Muscle of leg (tissue), 11 donors: ENCODE data around the gene INPP5E. TPM values are rescaled to one million over a fixed set of nuclear protein-coding genes. Genes with fewer than 3 reads are reported as not detected.

Experiments used
- DNase-seq: peaks from one replicate; pipeline ENCODE4 v3.0.0; 2013
- H3K27ac ChIP-seq: one replicate; pipeline ENCODE4 v1.5.1; 2013; ENCODE audit warnings: mild to moderate bottlenecking, low read length, control low read depth
- H3K27me3 ChIP-seq: one replicate; pipeline ENCODE4 v1.6.1; 2013; ENCODE audit warnings: low read length; ENCODE audit not compliant: control insufficient read depth, insufficient read depth
- H3K36me3 ChIP-seq: one replicate; pipeline ENCODE4 v1.6.1; 2013; ENCODE audit warnings: low read length; ENCODE audit not compliant: control insufficient read depth, insufficient read depth
- H3K4me1 ChIP-seq: one replicate; pipeline ENCODE4 v1.6.1; 2013; ENCODE audit warnings: low read length; ENCODE audit not compliant: control insufficient read depth, insufficient read depth
- H3K4me3 ChIP-seq: one replicate; pipeline ENCODE4 v1.5.1; 2013; ENCODE audit warnings: low read length, control low read depth
- H3K9me3 ChIP-seq: replicated peaks from 2 replicates; pipeline ENCODE4 v1.6.1; 2013; ENCODE audit warnings: low read depth, low read length; ENCODE audit not compliant: control insufficient read depth
- WGBS: methylation state at CpG from one replicate; pipeline ENCODE4 v1.1.5; 2013; ENCODE audit warnings: missing lambda C conversion rate; ENCODE audit not compliant: insufficient coverage; 5-methylcytosine and 5-hydroxymethylcytosine counted together
- polyA plus RNA-seq, 8 donors: library from polyadenylated mRNA; unstranded; fragments of 120-200 nt; gene quantifications; one replicate each; pipeline versions ENCODE4 v1.2.1 to v1.2.3, GENCODE V29; 2013; ENCODE audit warnings: inconsistent platforms in 1 of 8, low replicate concordance in 1 of 8; ENCODE audit not compliant: insufficient read length in 8 of 8, insufficient read depth in 1 of 8
- total RNA-seq: library from RNA; stranded (reverse); fragments of 120-200 nt; gene quantifications from one replicate; pipeline ENCODE4 v1.2.4, GENCODE V29; 2013

Gene INPP5E
- total and polyA plus RNA-seq, 9 donors = 5.9 to 14.4 (median 10.5) TPM

GRCh38 chr9:136462664-136463063 lies 23.0 kb upstream of the INPP5E start:
- WGBS = 93% methylated on average over 17 of the region's 17 CpGs
- no peak for DNase-seq
- H3K4me1 ChIP-seq = no peaks in the 10 kb centered on the region
- H3K27ac ChIP-seq = no peak overlapping the region
- H3K36me3 ChIP-seq = peaks cover 85% of the 10 kb centered on the region
- no peaks in the 10 kb centered on the region for H3K27me3 ChIP-seq
- no peaks in the 10 kb centered on the region for H3K9me3 ChIP-seq
- H3K4me3 ChIP-seq = no peak overlapping the region

DNA sequence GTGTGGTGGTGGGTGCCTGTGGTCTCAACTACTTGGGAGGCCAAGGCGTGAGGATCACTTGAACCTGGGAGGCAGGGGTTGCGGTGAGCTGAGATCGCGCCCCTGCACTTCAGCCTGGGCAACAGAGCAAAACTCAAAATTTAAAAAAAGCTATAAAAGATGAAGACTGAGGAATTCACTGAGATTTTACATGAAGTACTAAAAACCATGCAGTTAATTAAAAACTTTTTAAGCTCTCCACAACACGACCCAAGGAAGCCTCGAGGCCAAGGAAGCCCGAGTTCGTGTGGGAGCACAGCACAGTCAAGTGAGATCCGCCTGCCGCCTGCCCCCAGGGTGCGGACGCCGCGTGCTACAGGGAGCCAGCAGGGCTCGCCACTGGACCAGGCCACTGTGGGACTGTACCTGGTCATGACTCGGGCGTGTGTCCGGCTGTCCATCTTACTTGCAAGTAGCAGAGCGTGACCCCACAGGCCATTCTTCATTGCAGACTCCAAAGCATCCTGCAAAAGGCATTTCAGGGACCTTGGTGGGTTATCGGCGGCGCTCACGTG lies 21.2 kb upstream of the INPP5E start:
- no peak for DNase-seq
- Histone ChIP-seq H3K9me3 (no peaks in the 10 kb centered on the region), H3K4me3 (no peak overlapping the region), H3K27ac (no peak overlapping the region), H3K27me3 (no peaks in the 10 kb centered on the region), H3K36me3 (peaks cover 88% of the 10 kb centered on the region), H3K4me1 (no peaks in the 10 kb centered on the region)
- WGBS = 95% methylated on average over 18 of the region's 23 CpGs

DNA sequence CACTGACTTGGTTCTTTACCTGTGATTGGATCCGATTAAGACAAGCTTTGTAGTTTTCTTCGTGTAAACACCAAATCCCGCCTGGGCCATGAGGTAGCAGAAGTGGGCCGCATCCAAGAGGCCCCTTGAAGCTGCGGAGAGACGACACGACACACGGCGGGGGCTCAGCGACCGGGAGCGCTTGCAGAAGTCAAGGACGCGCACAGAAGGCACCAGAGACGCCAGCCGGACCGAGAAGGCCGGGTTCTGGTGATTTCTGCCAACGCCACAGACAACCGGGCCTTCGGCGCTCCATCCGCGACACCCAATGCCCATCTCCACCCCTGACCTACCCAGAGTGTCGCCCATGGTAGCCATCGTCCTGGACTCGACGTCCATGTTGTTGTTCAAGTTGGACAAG lies 19.8 kb upstream of the INPP5E start:
- Histone ChIP-seq H3K27me3 (no peaks in the 10 kb centered on the region), H3K36me3 (peaks cover 88% of the 10 kb centered on the region), H3K27ac (no peak overlapping the region), H3K4me3 (no peak overlapping the region), H3K4me1 (no peaks in the 10 kb centered on the region), H3K9me3 (no peaks in the 10 kb centered on the region)
- no peak for DNase-seq
- WGBS = 93% methylated on average over 28 of the region's 28 CpGs

- no peaks in the 10 kb centered on the region for H3K27me3 ChIP-seq
- peaks cover 80% of the 10 kb centered on the region for H3K36me3 ChIP-seq
- H3K4me1 ChIP-seq = no peaks in the 10 kb centered on the region
- H3K27ac ChIP-seq = no peak overlapping the region
- 93% methylated on average over 24 of the region's 24 CpGs for WGBS
- no peak overlapping the region for H3K4me3 ChIP-seq
- DNase-seq = no peak
- H3K9me3 ChIP-seq = no peaks in the 10 kb centered on the region
Measured at GRCh38 chr9:136457326-136457725, 17.7 kb upstream of the INPP5E start.

- WGBS = 92% methylated on average over 9 of the region's 9 CpGs
- DNase-seq = no peak
- H3K36me3 ChIP-seq = peaks cover 82% of the 10 kb centered on the region
- no peak overlapping the region for H3K27ac ChIP-seq
- H3K4me3 ChIP-seq = no peak overlapping the region
- no peaks in the 10 kb centered on the region for H3K9me3 ChIP-seq
- H3K4me1 ChIP-seq = no peaks in the 10 kb centered on the region
- H3K27me3 ChIP-seq = no peaks in the 10 kb centered on the region
Measured at GRCh38 chr9:136456258-136456657, 16.6 kb upstream of the INPP5E start.

DNA sequence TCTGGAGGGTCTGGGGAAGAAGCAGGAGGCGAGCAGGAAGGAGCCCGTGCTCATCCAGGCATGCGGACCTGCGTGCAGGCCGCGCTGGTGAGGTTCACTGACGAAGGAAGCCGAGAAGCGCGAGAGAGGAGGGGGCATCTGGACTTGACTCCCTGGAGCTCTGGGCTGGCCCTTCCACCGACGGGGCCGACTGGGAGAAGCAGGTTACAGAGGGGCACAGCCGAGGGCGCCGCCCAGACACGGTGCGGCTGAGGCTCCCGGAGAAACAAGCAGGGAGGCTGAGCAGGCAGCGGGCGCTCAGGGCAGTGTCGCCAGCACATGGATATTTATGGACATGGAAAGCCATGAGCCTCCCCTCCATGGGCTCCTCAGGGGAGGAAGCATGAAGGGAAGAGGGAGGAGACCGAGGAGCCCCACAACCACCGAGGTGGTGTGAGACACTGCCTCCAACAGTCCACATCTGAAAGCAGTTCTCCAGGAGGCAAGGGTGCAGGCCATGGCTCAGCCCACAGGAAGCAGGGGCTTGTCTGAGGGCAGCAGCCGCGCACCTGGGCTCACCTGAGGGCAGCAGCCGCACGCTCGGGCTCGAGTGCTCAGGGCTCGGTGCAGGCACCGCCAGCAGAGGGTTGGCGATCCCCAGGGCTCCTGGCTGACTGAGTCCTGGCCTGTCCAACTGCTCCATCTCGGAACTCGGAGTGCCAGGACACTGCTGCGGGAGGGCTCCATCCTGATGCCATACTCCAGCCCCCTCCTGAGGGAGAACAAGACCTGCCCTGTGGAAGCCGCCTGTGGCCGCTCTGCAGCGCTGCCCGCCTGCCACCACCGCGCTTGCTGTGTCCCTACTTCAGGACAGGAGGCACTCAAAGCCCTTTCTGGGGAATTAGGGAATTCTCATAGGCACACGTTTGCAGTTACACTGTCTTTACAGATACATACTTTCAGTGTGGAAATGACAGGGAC lies 15.7 kb upstream of the INPP5E start:
- 94% methylated on average over 38 of the region's 43 CpGs for WGBS
- no peak overlapping the region for H3K4me3 ChIP-seq
- DNase-seq = no peak
- H3K36me3 ChIP-seq = peaks cover 82% of the 10 kb centered on the region
- H3K27ac ChIP-seq = no peak overlapping the region
- no peaks in the 10 kb centered on the region for H3K4me1 ChIP-seq
- H3K27me3 ChIP-seq = no peaks in the 10 kb centered on the region
- H3K9me3 ChIP-seq = no peaks in the 10 kb centered on the region

DNA sequence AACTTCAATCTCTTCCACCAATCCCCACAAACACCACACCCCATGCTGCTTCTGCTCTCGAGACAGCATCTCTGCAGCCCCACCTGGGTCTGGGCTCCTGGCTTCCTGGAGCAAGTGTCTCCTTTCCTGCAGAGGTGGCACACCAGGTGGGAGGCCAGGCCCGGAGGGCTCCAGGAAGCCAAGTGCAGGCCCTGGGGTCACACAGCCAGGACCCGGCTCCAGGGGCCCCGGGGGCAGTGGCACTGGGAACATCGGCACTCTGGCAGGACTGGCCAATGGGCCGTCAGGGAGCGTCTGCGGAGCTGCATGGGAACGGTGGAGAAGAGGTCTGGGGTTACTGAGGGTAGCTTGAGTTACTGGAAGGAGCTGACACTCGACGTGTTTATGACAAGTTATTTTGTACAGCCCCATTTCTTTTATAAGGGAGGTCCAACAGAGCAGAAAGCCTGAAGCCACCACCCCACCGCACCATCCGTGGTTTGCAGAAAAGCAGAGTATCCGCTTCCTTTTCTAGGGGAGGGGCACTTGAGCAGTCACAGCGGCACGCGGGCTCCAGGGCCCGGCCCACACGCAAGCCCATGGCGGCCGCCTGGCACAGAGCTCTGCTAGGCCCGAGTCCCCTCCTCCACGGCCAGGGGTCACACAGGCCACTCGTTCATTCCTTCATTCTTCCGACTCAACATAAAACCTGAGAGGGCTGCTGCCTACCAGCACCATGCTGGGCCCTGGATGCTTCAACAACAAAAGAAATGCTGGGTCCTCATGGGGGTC lies 14.6 kb upstream of the INPP5E start:
- WGBS = 88% methylated on average over 20 of the region's 25 CpGs
- Histone ChIP-seq H3K9me3 (no peaks in the 10 kb centered on the region), H3K4me3 (no peak overlapping the region), H3K36me3 (peaks cover 83% of the 10 kb centered on the region), H3K4me1 (no peaks in the 10 kb centered on the region), H3K27me3 (no peaks in the 10 kb centered on the region), H3K27ac (no peak overlapping the region)
- no peak for DNase-seq

GRCh38 chr9:136453326-136453725 lies 13.7 kb upstream of the INPP5E start:
- Histone ChIP-seq H3K36me3 (peaks cover 83% of the 10 kb centered on the region), H3K4me3 (no peak overlapping the region)
- 84% methylated on average over 11 of the region's 11 CpGs for WGBS

GRCh38 chr9:136451221-136451877 lies 11.7 kb upstream of the INPP5E start:
- Histone ChIP-seq H3K4me1 (no peaks in the 10 kb centered on the region), H3K4me3 (no peak overlapping the region), H3K27ac (no peak overlapping the region), H3K9me3 (no peaks in the 10 kb centered on the region), H3K27me3 (no peaks in the 10 kb centered on the region), H3K36me3 (peaks cover 87% of the 10 kb centered on the region)
- 85% methylated on average over 19 of the region's 26 CpGs for WGBS
- no peak for DNase-seq

More at GRCh38 chr9:136453326-136453725, 13.7 kb upstream of the INPP5E start:
- no peak for DNase-seq
- no peaks in the 10 kb centered on the region for H3K9me3 ChIP-seq
- no peak overlapping the region for H3K27ac ChIP-seq
- H3K27me3 ChIP-seq = no peaks in the 10 kb centered on the region
- H3K4me1 ChIP-seq = no peaks in the 10 kb centered on the region
